PC-9 (cell line): ENCODE measurements around the gene SGCE. TPM values are rescaled to one million over a fixed set of nuclear protein-coding genes. Genes with fewer than 3 reads are reported as not detected.

ENCODE experiments used
- BruUV-seq: library from RNA; stranded (reverse); fragments of 400-500 nt; replicated peaks from 2 replicates; lab custom pipeline; 2021; lab: Mats Ljungman, UMichigan
- CTCF ChIA-PET: fragments of 300-600 bp; sonication (Branson Sonifier 250); formaldehyde crosslinking; loops from one replicate; lab custom pipeline; 2022; ENCODE audit warnings: antibody characterized with exemption; lab: Charles Lee
- POLR2A ChIA-PET: fragments of 300-600 bp; sonication (Branson Sonifier 250); formaldehyde crosslinking; loops from one replicate; lab custom pipeline; 2022; ENCODE audit warnings: antibody characterized with exemption; ENCODE audit not compliant: unreplicated experiment; lab: Charles Lee
- DNase-seq, 2 experiments: peaks; one replicate each; pipeline versions ENCODE4 v3.0.0 to v3.0.0-alpha.2; 2015 to 2022; ENCODE audit warnings: mixed read lengths in 1 of 2
- H2AFZ ChIP-seq: fragments of 200-600 bp; sonication (generic); 2 replicates; pipeline ENCODE4 v1.8.1; 2017; ENCODE audit warnings: antibody characterized with exemption
- H3F3A ChIP-seq: fragments of 200-600 bp; sonication (generic); 2 replicates; pipeline ENCODE4 v1.8.1; 2017; ENCODE audit warnings: antibody characterized with exemption, mild to moderate bottlenecking, low read depth; ENCODE audit not compliant: insufficient read depth
- H3K27ac ChIP-seq: fragments of 200-600 bp; sonication (generic); 2 replicates; pipeline ENCODE4 v1.6.1; 2016; ENCODE audit warnings: mixed run types
- H3K27me3 ChIP-seq: fragments of 200-600 bp; sonication (generic); 2 replicates; pipeline ENCODE4 v1.6.1; 2016; ENCODE audit warnings: low read depth, mixed run types; ENCODE audit not compliant: insufficient read depth
- H3K36me3 ChIP-seq: fragments of 200-600 bp; sonication (generic); 2 replicates; pipeline ENCODE4 v1.6.1; 2016; ENCODE audit warnings: low read depth, mixed run types
- H3K4me1 ChIP-seq: fragments of 200-600 bp; sonication (generic); replicated peaks from 2 replicates; pipeline ENCODE4 v1.6.1; 2016; ENCODE audit warnings: mixed run types; ENCODE audit not compliant: insufficient read depth
- H3K4me2 ChIP-seq: fragments of 200-600 bp; sonication (generic); 2 replicates; pipeline ENCODE4 v1.6.1; 2017; ENCODE audit warnings: mixed run types
- H3K4me3 ChIP-seq: fragments of 200-600 bp; sonication (generic); 2 replicates; pipeline ENCODE4 v1.6.1; 2016; ENCODE audit warnings: mixed run types
- H3K79me2 ChIP-seq: fragments of 200-600 bp; sonication (generic); 2 replicates; pipeline ENCODE4 v1.6.1; 2017; ENCODE audit warnings: low read depth, mixed run types
- H3K9me2 ChIP-seq: fragments of 200-600 bp; sonication (generic); 2 replicates; pipeline ENCODE4 v1.8.1; 2017; ENCODE audit warnings: mild to moderate bottlenecking; ENCODE audit not compliant: insufficient read depth
- H3K9me3 ChIP-seq: fragments of 200-600 bp; sonication (generic); 2 replicates; pipeline ENCODE4 v1.8.1; 2016; ENCODE audit warnings: low read depth; ENCODE audit not compliant: insufficient read depth
- H4K20me1 ChIP-seq: fragments of 200-600 bp; sonication (generic); 2 replicates; pipeline ENCODE4 v1.8.1; 2017; ENCODE audit not compliant: insufficient read depth
- CTCF ChIP-seq: fragments of 200-600 bp; sonication (generic); conservative IDR thresholded peaks from 2 replicates; pipeline ENCODE4 v1.6.1; 2017; ENCODE audit warnings: mixed run types, antibody characterized with exemption, mild to moderate bottlenecking, moderate library complexity
- EZH2 ChIP-seq: fragments of 200-600 bp; sonication (generic); IDR thresholded peaks from 2 replicates; pipeline ENCODE4 v1.8.0; 2017; ENCODE audit warnings: antibody characterized with exemption, low read depth
- intact Hi-C: fragments of 100-400 bp; cut with micrococcal nuclease; formaldehyde crosslinking; loops from one replicate; pipeline ENCODE4 v1.10.0; 2022; ENCODE audit not compliant: unreplicated experiment
- total RNA-seq: library from RNA; stranded (reverse); gene quantifications from 2 replicates; pipeline ENCODE4 v1.2.3, GENCODE V29; 2021

Gene SGCE
- total RNA-seq, 1 experiment from 2014 or later, result 37.7 TPM

- H3K9me3 ChIP-seq, result no peaks in the 10 kb centered on the region
- ChIA-PET POLR2A (interaction anchor here (0.6 kb wide), 1 partner anchor 463 kb away, joined by 4 read pairs; no protein-coding TSS in a partner anchor), CTCF (no interaction called here)
- H3K4me3 ChIP-seq, result no peak overlapping the region
- BruUV-seq, result no TSS peak
- peaks cover 5% of the 10 kb centered on the region; the same call in 1 of the 2 replicates for H3K4me1 ChIP-seq
- DNase-seq, result no peak
- no peak overlapping the region for H3K27ac ChIP-seq
- no peak for TF ChIP-seq CTCF
- TF ChIP-seq EZH2, result no peak
- no peaks in the 10 kb centered on the region for H3K36me3 ChIP-seq
- no peak overlapping the region for H3K4me2 ChIP-seq
- no peaks in the 10 kb centered on the region for H3F3A ChIP-seq
- intact Hi-C loops, result no loop called here
- H3K27me3 ChIP-seq, result no peaks in the 10 kb centered on the region
- no peaks in the 10 kb centered on the region for H3K9me2 ChIP-seq
- H2AFZ ChIP-seq, result no peak overlapping the region
- H4K20me1 ChIP-seq, result no peaks in the 10 kb centered on the region
- no peaks in the 10 kb centered on the region for H3K79me2 ChIP-seq
Measured at GRCh38 chr7:94634502-94634901, 21.4 kb downstream of the SGCE start.

GRCh38 chr7:94633687-94634086 is 22.2 kb downstream of the SGCE start:
- H3K27me3 ChIP-seq, result no peaks in the 10 kb centered on the region
- no peak overlapping the region for H3K4me2 ChIP-seq
- TF ChIP-seq CTCF, result no peak
- TF ChIP-seq EZH2, result no peak
- H3K9me3 ChIP-seq, result no peaks in the 10 kb centered on the region
- no peaks in the 10 kb centered on the region for H3K36me3 ChIP-seq
- H3K9me2 ChIP-seq, result no peaks in the 10 kb centered on the region
- no peak overlapping the region for H3K4me3 ChIP-seq
- BruUV-seq, result no TSS peak
- DNase-seq, result no peak
- H3K27ac ChIP-seq, result no peak overlapping the region
- H3K4me1 ChIP-seq, result peaks cover 5% of the 10 kb centered on the region; the same call in 1 of the 2 replicates
- H3K79me2 ChIP-seq, result no peaks in the 10 kb centered on the region
- intact Hi-C loops, result no loop called here
- no peaks in the 10 kb centered on the region for H3F3A ChIP-seq
- POLR2A ChIA-PET, result interaction anchor here (0.6 to 0.7 kb wide), 2 partner anchors 56 to 464 kb away, joined by 4 to 5 read pairs; no protein-coding TSS in a partner anchor
- no peaks in the 10 kb centered on the region for H4K20me1 ChIP-seq
- no peak overlapping the region for H2AFZ ChIP-seq
- CTCF ChIA-PET, result interaction anchor here (0.6 to 1.1 kb wide), 2 partner anchors 13 to 26 kb away, joined by 3 to 4 read pairs; no protein-coding TSS in a partner anchor

GRCh38 chr7:94633014-94633341 is 23.0 kb downstream of the SGCE start:
- POLR2A ChIA-PET, result interaction anchor here (0.6 to 0.7 kb wide), 3 partner anchors 17 to 83 kb away, joined by 3 to 5 read pairs (median 4); no protein-coding TSS in a partner anchor
- no peak overlapping the region for H2AFZ ChIP-seq
- no peak overlapping the region for H3K27ac ChIP-seq
- CTCF ChIA-PET, result interaction anchor here (0.5 to 1.1 kb wide), 3 partner anchors 12 to 1057 kb away, joined by 3 to 5 read pairs (median 4); no protein-coding TSS in a partner anchor
- no peak overlapping the region for H3K4me2 ChIP-seq
- no peaks in the 10 kb centered on the region for H3K9me3 ChIP-seq
- TF ChIP-seq CTCF (no peak), EZH2 (no peak)
- H3K79me2 ChIP-seq, result no peaks in the 10 kb centered on the region
- no peaks in the 10 kb centered on the region for H3K9me2 ChIP-seq
- no peak for DNase-seq
- peaks cover 5% of the 10 kb centered on the region; the same call in 1 of the 2 replicates for H3K4me1 ChIP-seq
- intact Hi-C loops, result no loop called here
- no TSS peak for BruUV-seq
- H3F3A ChIP-seq, result no peaks in the 10 kb centered on the region
- H3K4me3 ChIP-seq, result no peak overlapping the region
- H4K20me1 ChIP-seq, result no peaks in the 10 kb centered on the region
- no peaks in the 10 kb centered on the region for H3K27me3 ChIP-seq
- no peaks in the 10 kb centered on the region for H3K36me3 ChIP-seq
